Liver (tissue), 9 donors: ENCODE results near the gene REEP3. TPM values are rescaled to one million over a fixed set of nuclear protein-coding genes. Genes with fewer than 3 reads are reported as not detected.

ENCODE experiments used
- DNase-seq: peaks from one replicate; pipeline ENCODE4 v3.0.0-alpha.2; 2017; ENCODE audit warnings: low spot score
- H3K27ac ChIP-seq, 2 donors: one replicate each; pipeline ENCODE4 v1.7.0; 2013; ENCODE audit warnings: inconsistent platforms in 2 of 2, low read length in 2 of 2, control low read depth in 1 of 2, low read depth in 1 of 2, mild to moderate bottlenecking in 1 of 2
- H3K27me3 ChIP-seq, 4 donors: one replicate each; pipeline versions ENCODE4 v1.6.1 to v1.7.0; 2013; ENCODE audit warnings: low read length in 3 of 4, inconsistent platforms in 1 of 4, mild to moderate bottlenecking in 1 of 4, moderate library complexity in 1 of 4; ENCODE audit not compliant: control insufficient read depth in 4 of 4, insufficient read depth in 4 of 4
- H3K36me3 ChIP-seq, 4 donors: one replicate each; pipeline versions ENCODE4 v1.6.1 to v1.7.0; 2013; ENCODE audit warnings: low read length in 3 of 4, mild to moderate bottlenecking in 3 of 4, low read depth in 1 of 4, moderate library complexity in 1 of 4; ENCODE audit not compliant: control insufficient read depth in 4 of 4, insufficient read depth in 3 of 4
- H3K4me1 ChIP-seq, 4 donors: one replicate each; pipeline versions ENCODE4 v1.6.1 to v1.7.0; 2013; ENCODE audit warnings: low read length in 3 of 4, mild to moderate bottlenecking in 3 of 4, moderate library complexity in 1 of 4; ENCODE audit not compliant: control insufficient read depth in 4 of 4, insufficient read depth in 4 of 4
- H3K4me3 ChIP-seq, 3 donors: one replicate each; pipeline versions ENCODE4 v1.6.1 to v1.7.0; 2013; ENCODE audit warnings: low read length in 3 of 3, control low read depth in 1 of 3, low read depth in 1 of 3, mild to moderate bottlenecking in 1 of 3
- H3K9ac ChIP-seq, 2 donors: one replicate each; pipeline ENCODE4 v1.7.0; 2013; ENCODE audit warnings: low read length in 2 of 2, mild to moderate bottlenecking in 2 of 2, moderate library complexity in 2 of 2, control low read depth in 1 of 2, low read depth in 1 of 2
- H3K9me3 ChIP-seq, 4 donors: one replicate each; pipeline versions ENCODE4 v1.6.1 to v1.7.0; 2013; ENCODE audit warnings: low read length in 3 of 4; ENCODE audit not compliant: control insufficient read depth in 4 of 4
- ATF3 ChIP-seq: IDR thresholded peaks from 2 replicates; pipeline ENCODE4 v1.6.1; 2016; ENCODE audit warnings: antibody characterized with exemption
- CTCF ChIP-seq: fragments of 150-350 bp; IDR thresholded peaks from 2 replicates; pipeline ENCODE4 v1.5.1; 2017; ENCODE audit warnings: improper control_type of control experiment, low read depth, low read length; ENCODE audit not compliant: missing input control
- FOXA2 ChIP-seq: IDR thresholded peaks from 2 replicates; pipeline ENCODE4 v1.6.1; 2016; ENCODE audit warnings: antibody characterized with exemption
- GABPA ChIP-seq, 2 donors: IDR thresholded peaks in 1 of 2; conservative IDR thresholded peaks in 1 of 2; 2 replicates each; pipeline ENCODE4 v1.6.1; 2016; ENCODE audit warnings: antibody characterized with exemption in 2 of 2, mild to moderate bottlenecking in 1 of 2, moderate library complexity in 1 of 2
- HNF4A ChIP-seq, 2 donors: conservative IDR thresholded peaks; 2 replicates each; pipeline ENCODE4 v1.6.1; 2016; ENCODE audit warnings: antibody characterized with exemption in 2 of 2, mild to moderate bottlenecking in 2 of 2
- HNF4G ChIP-seq: IDR thresholded peaks from 2 replicates; pipeline ENCODE4 v1.6.1; 2016; ENCODE audit warnings: antibody characterized with exemption
- JUND ChIP-seq, 2 donors: IDR thresholded peaks; 2 replicates each; pipeline ENCODE4 v1.6.1; 2016; ENCODE audit warnings: antibody characterized with exemption in 2 of 2
- MAX ChIP-seq: IDR thresholded peaks from 2 replicates; pipeline ENCODE4 v1.6.1; 2016; ENCODE audit warnings: antibody characterized with exemption
- NR2F2 ChIP-seq: IDR thresholded peaks from 2 replicates; pipeline ENCODE4 v1.6.1; 2016; ENCODE audit warnings: antibody characterized with exemption
- RAD21 ChIP-seq, 2 donors: IDR thresholded peaks; 2 replicates each; pipeline ENCODE4 v1.6.1; 2016; ENCODE audit warnings: antibody characterized with exemption in 2 of 2, mild to moderate bottlenecking in 2 of 2
- REST ChIP-seq: IDR thresholded peaks from 2 replicates; pipeline ENCODE4 v1.6.1; 2016; ENCODE audit warnings: antibody characterized with exemption, mild to moderate bottlenecking
- RXRA ChIP-seq, 2 donors: IDR thresholded peaks; 2 replicates each; pipeline ENCODE4 v1.6.1; 2017 to 2018; ENCODE audit warnings: antibody characterized with exemption in 2 of 2, mild to moderate bottlenecking in 1 of 2
- SP1 ChIP-seq: IDR thresholded peaks from 2 replicates; pipeline ENCODE4 v1.6.1; 2018; ENCODE audit warnings: antibody characterized with exemption, mild to moderate bottlenecking
- TAF1 ChIP-seq: conservative IDR thresholded peaks from 2 replicates; pipeline ENCODE4 v1.6.1; 2016; ENCODE audit warnings: antibody characterized with exemption, mild to moderate bottlenecking
- YY1 ChIP-seq: IDR thresholded peaks from 2 replicates; pipeline ENCODE4 v1.6.1; 2016; ENCODE audit warnings: antibody characterized with exemption, mild to moderate bottlenecking
- ZBTB33 ChIP-seq: IDR thresholded peaks from 2 replicates; pipeline ENCODE4 v1.6.1; 2016; ENCODE audit warnings: antibody characterized with exemption
- WGBS: extraction: QIAGEN DNeasy Blood & Tissue Kit; methylation state at CpG from one replicate; pipeline ENCODE4 v1.1.7; 2013; 5-methylcytosine and 5-hydroxymethylcytosine counted together
- polyA plus RNA-seq, 2 donors: library from polyadenylated mRNA; stranded (reverse) in 1 of 2; unstranded in 1 of 2; fragments of 200-250 nt in 1 of 2; fragments of >200 nt in 1 of 2; fragmentation: Nextera tagmentation in 1 of 2; extraction: Ambion mirVana in 1 of 2; gene quantifications; one replicate each; pipeline versions ENCODE4 v1.2.1 to v1.2.3, GENCODE V29; 2013 to 2015
- total RNA-seq, 2 donors: library from RNA; depleted of rRNA; stranded (reverse); fragments of >200 nt; gene quantifications; one replicate each; pipeline ENCODE4 v1.2.3, GENCODE V29; 2014
- donor health status: healthy.
- donor health status: healthy.
- donor health status: healthy.
- donor health status: healthy.
- donor health status: healthy.

Gene REEP3
- total and polyA plus RNA-seq, 4 donors = 7.9 to 26.9 (median 18.2) TPM

GRCh38 chr10:63573068-63573697 lies 52.0 kb downstream of the REEP3 start:
- no peak for DNase-seq

GRCh38 chr10:63574011-63574410 lies 52.8 kb downstream of the REEP3 start:
- WGBS = 59% methylated on average over 2 of the region's 2 CpGs
- no peak overlapping the region for H3K27ac ChIP-seq

More at GRCh38 chr10:63573068-63573697, 52.0 kb downstream of the REEP3 start:
- no peak overlapping the region for H3K4me3 ChIP-seq
- no peaks in the 10 kb centered on the region for H3K9me3 ChIP-seq
- TF ChIP-seq MAX (no peak), ZBTB33 (no peak), JUND (IDR thresholded peaks at IDR 0.05) (no peak), HNF4G (no peak), HNF4A (conservative IDR thresholded peaks at IDR 0.05) (peak in 1 of 2 donors; percentile 15), RAD21 (IDR thresholded peaks at IDR 0.05) (peak; percentile 5 to 22), ATF3 (no peak), YY1 (peak; percentile 51)
- H3K4me1 ChIP-seq = peaks cover 0 to 15% (median 3%) of the 10 kb centered on the region in 4 donors
- WGBS = 16% methylated on average over 3 of the region's 3 CpGs
- no peaks in the 10 kb centered on the region for H3K27me3 ChIP-seq
- H3K27ac ChIP-seq = peak overlapping the region in 1 of 2 donors; percentile 40
- no peak overlapping the region for H3K9ac ChIP-seq
- H3K36me3 ChIP-seq = no peaks in the 10 kb centered on the region

More at GRCh38 chr10:63574011-63574410, 52.8 kb downstream of the REEP3 start:
- Histone ChIP-seq H3K27me3 (no peaks in the 10 kb centered on the region), H3K4me3 (no peak overlapping the region), H3K9me3 (no peaks in the 10 kb centered on the region), H3K9ac (no peak overlapping the region), H3K4me1 (peaks cover 0 to 15% (median 3%) of the 10 kb centered on the region in 4 donors), H3K36me3 (no peaks in the 10 kb centered on the region)
- DNase-seq = no peak
- no peak for TF ChIP-seq ATF3
- no peak for TF ChIP-seq NR2F2
- no peak for TF ChIP-seq ZBTB33
- TF ChIP-seq SP1 = no peak
- TF ChIP-seq CTCF = no peak
- TF ChIP-seq YY1 = no peak
- no peak for TF ChIP-seq TAF1
- no peak for TF ChIP-seq RXRA (IDR thresholded peaks at IDR 0.05)
- no peak for TF ChIP-seq HNF4G
- no peak for TF ChIP-seq HNF4A (conservative IDR thresholded peaks at IDR 0.05)
- no peak for TF ChIP-seq REST
- TF ChIP-seq FOXA2 = no peak
- TF ChIP-seq GABPA (IDR thresholded peaks at IDR 0.05 in 1 of 2, conservative IDR thresholded peaks at IDR 0.05 in 1 of 2) = no peak
